CD14-positive monocyte (primary cell): ENCODE measurements around the gene TXN2. TPM values are rescaled to one million over a fixed set of nuclear protein-coding genes. Genes with fewer than 3 reads are reported as not detected.

Experiments used
- DNase-seq, 3 donors: peaks; one replicate each; pipeline ENCODE4 v3.0.0-alpha.2; 2011 to 2022
- H2AFZ ChIP-seq: 2 replicates; pipeline ENCODE4 v1.6.0; 2012; ENCODE audit warnings: mild to moderate bottlenecking, low read depth, low read length, inconsistent platforms; ENCODE audit not compliant: insufficient read depth, poor library complexity, severe bottlenecking
- H3K27ac ChIP-seq, 2 donors: 1 replicate in 1 of 2; 2 replicates in 1 of 2; pipeline ENCODE4 v1.5.1; 2012 to 2013; ENCODE audit warnings: low read length in 2 of 2, control low read depth in 1 of 2, inconsistent platforms in 1 of 2, low read depth in 1 of 2, mild to moderate bottlenecking in 1 of 2
- H3K27me3 ChIP-seq, 2 donors: one replicate each; pipeline versions ENCODE4 v1.6.0 to v1.6.1; 2011 to 2013; ENCODE audit warnings: low read length in 2 of 2; ENCODE audit not compliant: control insufficient read depth in 2 of 2, insufficient read depth in 2 of 2
- H3K36me3 ChIP-seq, 2 donors: replicated peaks in 1 of 2; 1 replicate in 1 of 2; 2 replicates in 1 of 2; pipeline versions ENCODE4 v1.5.1 to v1.6.1; 2012 to 2013; ENCODE audit warnings: low read length in 2 of 2, control low read depth in 1 of 2, inconsistent platforms in 1 of 2, mild to moderate bottlenecking in 1 of 2; ENCODE audit not compliant: insufficient read depth in 2 of 2, control insufficient read depth in 1 of 2
- H3K4me1 ChIP-seq, 2 donors: 1 replicate in 1 of 2; 2 replicates in 1 of 2; pipeline versions ENCODE4 v1.5.1 to v1.6.1; 2012 to 2013; ENCODE audit warnings: low read length in 2 of 2, control low read depth in 1 of 2, inconsistent platforms in 1 of 2, mild to moderate bottlenecking in 1 of 2, moderate library complexity in 1 of 2; ENCODE audit not compliant: insufficient read depth in 2 of 2, control insufficient read depth in 1 of 2
- H3K4me2 ChIP-seq: replicated peaks from 2 replicates; pipeline ENCODE3; 2012; ENCODE audit warnings: low read length, moderate library complexity, mild to moderate bottlenecking; ENCODE audit not compliant: poor library complexity, severe bottlenecking; ENCODE audit errors: extremely low read depth
- H3K4me3 ChIP-seq, 3 experiments: fragments of 200-600 bp in 1 of 3; sonication (generic) in 1 of 3; replicated peaks in 1 of 3; 1 replicate in 2 of 3; 2 replicates in 1 of 3; pipeline ENCODE4 v1.5.1; 2011 to 2013; ENCODE audit warnings: low read length in 3 of 3, mild to moderate bottlenecking in 3 of 3, control low read depth in 2 of 3, low read depth in 2 of 3, inconsistent platforms in 1 of 3, moderate library complexity in 1 of 3
- H3K79me2 ChIP-seq: 2 replicates; pipeline ENCODE4 v1.6.0; 2012; ENCODE audit warnings: mild to moderate bottlenecking, control low read depth, inconsistent platforms, low read length, moderate library complexity; ENCODE audit not compliant: insufficient read depth
- H3K9ac ChIP-seq: 2 replicates; pipeline ENCODE4 v1.6.0; 2017; ENCODE audit warnings: low read length, mild to moderate bottlenecking; ENCODE audit not compliant: insufficient read depth, poor library complexity, severe bottlenecking
- H3K9me3 ChIP-seq, 2 donors: replicated peaks in 1 of 2; 1 replicate in 1 of 2; 2 replicates in 1 of 2; pipeline versions ENCODE4 v1.5.1 to v1.6.1; 2012 to 2013; ENCODE audit warnings: low read length in 2 of 2, control low read depth in 1 of 2; ENCODE audit not compliant: control insufficient read depth in 1 of 2, insufficient read depth in 1 of 2
- H4K20me1 ChIP-seq: 2 replicates; pipeline ENCODE4 v1.6.0; 2012; ENCODE audit warnings: mild to moderate bottlenecking, low read length, control low read depth, moderate library complexity; ENCODE audit not compliant: insufficient read depth
- H3K27ac Mint-ChIP-seq, 7 donors: one replicate each; pipeline ENCODE4 v1.8.0; 2020; ENCODE audit warnings: mild to moderate bottlenecking in 7 of 7, mixed read lengths in 7 of 7, moderate library complexity in 6 of 7, inconsistent platforms in 2 of 7
- H3K27me3 Mint-ChIP-seq, 3 donors: one replicate each; pipeline ENCODE4 v1.8.0; 2021 to 2022; ENCODE audit warnings: low read depth in 3 of 3, mild to moderate bottlenecking in 3 of 3, mixed read lengths in 3 of 3, moderate library complexity in 3 of 3, inconsistent platforms in 1 of 3
- H3K36me3 Mint-ChIP-seq, 2 donors: one replicate each; pipeline ENCODE4 v1.8.0; 2020; ENCODE audit warnings: mixed read lengths in 2 of 2, inconsistent platforms in 1 of 2, mild to moderate bottlenecking in 1 of 2
- H3K4me1 Mint-ChIP-seq: one replicate; pipeline ENCODE4 v1.8.0; 2020; ENCODE audit warnings: mild to moderate bottlenecking, mixed read lengths
- H3K4me3 Mint-ChIP-seq, 2 donors: one replicate each; pipeline ENCODE4 v1.8.0; 2020; ENCODE audit warnings: mild to moderate bottlenecking in 2 of 2, mixed read lengths in 2 of 2, moderate library complexity in 1 of 2
- H3K9me3 Mint-ChIP-seq, 7 donors: one replicate each; pipeline ENCODE4 v1.8.0; 2020 to 2022; ENCODE audit warnings: mixed read lengths in 7 of 7, mild to moderate bottlenecking in 6 of 7, moderate library complexity in 6 of 7, inconsistent platforms in 2 of 7
- WGBS: methylation state at CpG from one replicate; pipeline ENCODE4 v1.1.5; 2013; ENCODE audit warnings: missing lambda C conversion rate; ENCODE audit not compliant: insufficient coverage; 5-methylcytosine and 5-hydroxymethylcytosine counted together
- intact Hi-C, 2 donors: fragments of 100-400 bp; cut with micrococcal nuclease; formaldehyde crosslinking; loops; one replicate each; pipeline versions ENCODE4 v1.15.0 to v1.15.1; 2023
- polyA plus RNA-seq, 3 donors: library from polyadenylated mRNA; depleted of rRNA in 1 of 3; unstranded in 2 of 3; stranded (reverse) in 1 of 3; fragments of 300-500 nt in 2 of 3; fragments of >200 nt in 1 of 3; fragmentation: Illumina TruSeq in 2 of 3; gene quantifications; 1 replicate in 2 of 3; 2 replicates in 1 of 3; pipeline ENCODE4 v1.2.3, GENCODE V29; 2012 to 2021
- TF ChIP-seq, protein P1 (sequence below): fragments of 200-600 bp; IDR thresholded peaks from one replicate; pipeline ENCODE4 v1.8.0; 2022; ENCODE audit warnings: antibody characterized with exemption, mild to moderate bottlenecking

The TXN2 gene
- polyA plus RNA-seq, 3 donors = 79.8 to 141 (median 140) TPM

GRCh38 chr22:36492109-36492508, 10.7 kb upstream of the TXN2 start:
- H3K4me3 Mint-ChIP-seq = no peak overlapping the region
- Histone ChIP-seq H3K9ac (no peak overlapping the region), H3K36me3 (peaks cover 2 to 6% of the 10 kb centered on the region in 2 donors), H3K27ac (no peak overlapping the region), H4K20me1 (no peaks in the 10 kb centered on the region), H3K4me1 (peaks cover 17 to 20% of the 10 kb centered on the region in 2 donors), H3K4me2 (no peak overlapping the region), H3K9me3 (peaks cover 3 to 7% of the 10 kb centered on the region in 2 donors), H2AFZ (no peak overlapping the region), H3K27me3 (no peaks in the 10 kb centered on the region), H3K4me3 (no peak overlapping the region), H3K79me2 (no peaks in the 10 kb centered on the region)
- TF ChIP-seq, protein P1, sequence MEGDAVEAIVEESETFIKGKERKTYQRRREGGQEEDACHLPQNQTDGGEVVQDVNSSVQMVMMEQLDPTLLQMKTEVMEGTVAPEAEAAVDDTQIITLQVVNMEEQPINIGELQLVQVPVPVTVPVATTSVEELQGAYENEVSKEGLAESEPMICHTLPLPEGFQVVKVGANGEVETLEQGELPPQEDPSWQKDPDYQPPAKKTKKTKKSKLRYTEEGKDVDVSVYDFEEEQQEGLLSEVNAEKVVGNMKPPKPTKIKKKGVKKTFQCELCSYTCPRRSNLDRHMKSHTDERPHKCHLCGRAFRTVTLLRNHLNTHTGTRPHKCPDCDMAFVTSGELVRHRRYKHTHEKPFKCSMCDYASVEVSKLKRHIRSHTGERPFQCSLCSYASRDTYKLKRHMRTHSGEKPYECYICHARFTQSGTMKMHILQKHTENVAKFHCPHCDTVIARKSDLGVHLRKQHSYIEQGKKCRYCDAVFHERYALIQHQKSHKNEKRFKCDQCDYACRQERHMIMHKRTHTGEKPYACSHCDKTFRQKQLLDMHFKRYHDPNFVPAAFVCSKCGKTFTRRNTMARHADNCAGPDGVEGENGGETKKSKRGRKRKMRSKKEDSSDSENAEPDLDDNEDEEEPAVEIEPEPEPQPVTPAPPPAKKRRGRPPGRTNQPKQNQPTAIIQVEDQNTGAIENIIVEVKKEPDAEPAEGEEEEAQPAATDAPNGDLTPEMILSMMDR = no peak
- peaks cover 6 to 10% (median 9%) of the 10 kb centered on the region in 7 donors for H3K9me3 Mint-ChIP-seq
- peaks cover 29 to 49% of the 10 kb centered on the region in 2 donors for H3K36me3 Mint-ChIP-seq
- no peak for DNase-seq
- intact Hi-C loops = no loop called here
- H3K4me1 Mint-ChIP-seq = peaks cover 23% of the 10 kb centered on the region
- H3K27me3 Mint-ChIP-seq = peaks cover 0 to 4% (median 0%) of the 10 kb centered on the region in 3 donors
- H3K27ac Mint-ChIP-seq = no peak overlapping the region
- WGBS = 76% methylated on average over 2 of the region's 5 CpGs

GRCh38 chr22:36491155-36491554, 9.7 kb upstream of the TXN2 start:
- no peak overlapping the region for H3K27ac Mint-ChIP-seq
- DNase-seq = no peak
- H3K9me3 Mint-ChIP-seq = peaks cover 13 to 19% (median 16%) of the 10 kb centered on the region in 7 donors
- peaks cover 12 to 13% of the 10 kb centered on the region in 2 donors for H3K9me3 ChIP-seq
- intact Hi-C loops = no loop called here
- H3K4me2 ChIP-seq = no peak overlapping the region
- H3K27ac ChIP-seq = no peak overlapping the region
- H3K4me1 Mint-ChIP-seq = peaks cover 23% of the 10 kb centered on the region
- WGBS = 80% methylated on average over 6 of the region's 7 CpGs
- no peaks in the 10 kb centered on the region for H3K79me2 ChIP-seq
- H2AFZ ChIP-seq = no peak overlapping the region
- H3K36me3 ChIP-seq = peaks cover 2 to 12% of the 10 kb centered on the region in 2 donors
- no peaks in the 10 kb centered on the region for H3K27me3 ChIP-seq
- H3K36me3 Mint-ChIP-seq = peaks cover 29 to 51% of the 10 kb centered on the region in 2 donors
- TF ChIP-seq, protein P1 = no peak
- no peak overlapping the region for H3K9ac ChIP-seq
- H3K4me3 ChIP-seq = no peak overlapping the region
- H3K27me3 Mint-ChIP-seq = peaks cover 0 to 4% (median 1%) of the 10 kb centered on the region in 3 donors
- peaks cover 17 to 20% of the 10 kb centered on the region in 2 donors for H3K4me1 ChIP-seq
- H4K20me1 ChIP-seq = no peaks in the 10 kb centered on the region
- H3K4me3 Mint-ChIP-seq = no peak overlapping the region
